Bone marrow (tissue), 2 donors: ENCODE data around the gene KLK1.
"Not testable (repeated sequence)": the region's sequence is repeated elsewhere in the genome, so short reads cannot be mapped to it uniquely, and the experiment has no call there.

Experiments
- DNase-seq, 2 donors: peaks; one replicate each; lab custom pipeline; 2025; lab: John Stamatoyannopoulos, UW

Gene KLK1

DNA sequence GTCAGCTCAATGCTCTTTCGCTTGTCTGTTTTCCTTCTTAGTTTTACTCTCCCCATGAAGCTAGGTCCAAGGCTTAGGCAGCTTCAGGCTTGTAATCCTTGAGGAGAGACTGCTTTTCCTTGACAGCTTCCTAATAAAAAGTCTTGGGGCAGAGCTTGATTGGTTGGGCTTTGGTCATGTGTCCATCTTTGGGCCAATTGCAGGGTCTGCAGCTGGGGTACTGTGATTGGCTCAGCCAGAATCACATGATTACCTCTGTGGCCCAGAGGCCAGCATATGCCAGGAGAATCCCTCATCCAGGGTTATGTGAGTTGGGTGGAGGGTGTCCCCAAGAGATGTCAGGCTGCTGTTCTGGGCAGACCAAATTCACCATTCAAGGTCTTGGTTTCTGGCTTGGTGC is 8.1 kb downstream of the KLK1 start:
- DNase-seq = no peak

DNA sequence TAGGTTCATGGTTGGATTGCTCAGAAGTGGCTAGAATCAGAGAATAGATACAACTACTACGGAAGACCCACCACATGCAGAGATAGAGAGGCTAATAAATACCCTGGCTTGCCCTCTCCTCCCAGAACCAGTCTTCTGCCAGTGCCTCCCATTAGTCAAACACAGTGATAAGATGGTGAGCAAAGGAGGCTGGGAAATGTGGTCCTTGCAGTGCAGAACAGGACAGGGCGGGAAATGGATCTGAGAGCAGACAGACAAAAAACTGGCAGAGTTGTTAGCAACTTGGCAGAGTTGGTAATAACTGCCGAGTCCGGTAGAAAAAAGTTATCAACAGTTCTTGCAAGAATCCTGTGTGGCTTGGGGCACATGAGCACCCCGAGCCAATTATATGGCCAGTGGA is 8.7 kb downstream of the KLK1 start:
- no peak for DNase-seq

DNA sequence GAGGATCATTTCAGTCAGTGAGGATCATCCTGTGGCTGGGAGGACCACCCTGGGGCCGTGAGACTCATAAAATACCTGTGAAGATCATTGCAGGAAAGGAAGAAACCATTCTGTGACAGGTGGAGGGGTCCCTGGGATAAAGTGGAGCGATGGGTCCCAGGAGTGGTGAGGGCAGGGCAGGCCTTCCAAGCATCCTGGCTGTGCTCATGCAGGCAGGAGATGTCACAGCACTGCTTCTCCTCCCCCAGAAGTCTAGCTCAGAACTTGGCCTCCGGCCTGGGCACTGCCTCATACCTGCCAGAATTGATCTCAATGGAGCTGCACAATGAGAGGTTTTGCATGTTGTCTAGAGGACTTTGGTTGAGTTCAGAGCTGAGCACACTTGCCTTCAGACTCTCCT is 11.1 kb downstream of the KLK1 start:
- DNase-seq = no peak

DNA sequence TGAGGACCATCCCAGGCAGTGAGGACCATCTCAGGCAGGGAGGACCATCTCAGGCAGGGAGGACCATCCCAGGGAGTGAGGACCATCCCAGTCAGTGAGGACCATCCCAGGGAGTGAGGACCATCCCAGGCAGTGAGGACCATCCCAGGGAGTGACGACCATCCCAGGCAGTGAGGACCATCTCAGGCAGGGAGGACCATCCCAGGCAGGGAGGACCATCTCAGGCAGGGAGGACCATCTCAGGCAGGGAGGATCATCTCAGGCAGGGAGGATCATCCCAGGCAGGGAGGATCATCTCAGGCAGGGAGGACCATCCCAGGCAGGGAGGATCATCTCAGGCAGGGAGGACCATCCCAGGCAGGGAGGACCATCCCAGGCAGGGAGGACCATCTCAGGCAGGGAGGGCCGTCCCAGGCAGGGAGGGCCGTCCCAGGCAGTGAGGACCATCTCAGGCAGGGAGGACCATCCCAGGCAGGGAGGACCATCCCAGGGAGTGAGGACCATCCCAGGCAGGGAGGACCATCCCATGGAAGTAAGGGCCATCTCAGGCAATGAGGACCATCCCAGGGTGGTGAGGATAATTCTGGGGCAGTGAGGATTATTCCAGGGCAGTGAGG is 11.9 kb downstream of the KLK1 start:
- DNase-seq = not testable (repeated sequence)

DNA sequence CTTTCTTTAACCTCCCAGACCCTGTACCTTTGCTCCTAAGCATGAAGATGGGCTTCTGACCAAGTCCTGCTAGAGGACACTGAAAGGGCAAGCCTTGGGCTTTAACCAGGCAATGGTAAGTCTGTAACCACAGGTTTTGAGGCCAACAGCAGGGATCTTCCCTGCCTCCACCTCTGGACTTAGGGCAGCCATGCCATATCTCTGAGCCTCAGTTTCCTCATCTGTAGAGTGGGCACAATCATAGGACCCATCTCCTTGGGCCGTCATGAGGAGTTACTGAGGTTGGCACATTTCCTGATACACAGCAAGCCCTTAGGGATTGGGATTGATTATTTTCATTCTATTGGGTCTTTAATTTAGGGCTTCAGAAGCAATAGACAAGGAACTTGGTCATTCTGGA is 14.7 kb downstream of the KLK1 start:
- no peak for DNase-seq

DNA sequence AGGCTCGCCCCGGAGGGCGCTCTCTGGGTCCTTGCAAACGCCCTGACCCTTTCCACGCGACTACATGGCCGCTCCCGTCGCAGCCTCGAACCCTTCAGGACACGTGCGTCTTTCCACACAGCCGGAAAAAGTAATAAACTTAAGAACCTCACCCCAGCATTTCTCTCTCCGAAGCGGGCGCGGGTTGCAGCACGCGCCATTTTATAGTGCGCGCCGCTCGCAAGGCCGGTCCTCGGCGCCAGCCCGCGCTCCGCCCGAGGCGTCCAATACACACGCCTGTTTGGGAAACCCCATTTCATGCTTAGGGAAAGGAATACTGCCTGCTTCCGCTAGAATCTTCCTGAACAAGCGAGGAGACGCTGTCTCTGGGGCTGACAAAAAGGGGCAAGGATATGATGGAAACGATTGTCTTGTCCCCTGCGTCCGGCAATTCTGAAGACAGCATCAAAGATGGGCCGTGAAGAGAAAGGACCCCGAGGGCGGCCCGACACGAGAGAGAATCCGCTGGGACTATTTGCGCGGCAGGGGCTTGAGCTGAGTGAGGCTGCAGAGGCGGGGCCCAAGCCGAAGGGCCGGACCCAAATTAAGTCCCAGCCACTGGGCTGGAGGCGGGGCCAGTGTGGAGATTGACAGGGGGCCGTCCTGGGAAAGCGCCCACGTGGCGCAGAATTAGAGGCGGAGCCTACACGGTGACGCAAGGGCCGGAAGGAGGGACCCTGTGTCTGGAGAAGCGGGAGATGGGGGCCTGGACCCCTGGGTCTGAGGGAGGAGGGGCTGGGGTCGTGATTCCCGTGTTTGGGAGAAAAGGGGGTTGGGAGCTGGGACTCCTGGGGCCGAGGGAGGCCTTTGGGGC is 18.9 kb downstream of the KLK1 start:
- DNase-seq = peak; percentile 91 to 97

DNA sequence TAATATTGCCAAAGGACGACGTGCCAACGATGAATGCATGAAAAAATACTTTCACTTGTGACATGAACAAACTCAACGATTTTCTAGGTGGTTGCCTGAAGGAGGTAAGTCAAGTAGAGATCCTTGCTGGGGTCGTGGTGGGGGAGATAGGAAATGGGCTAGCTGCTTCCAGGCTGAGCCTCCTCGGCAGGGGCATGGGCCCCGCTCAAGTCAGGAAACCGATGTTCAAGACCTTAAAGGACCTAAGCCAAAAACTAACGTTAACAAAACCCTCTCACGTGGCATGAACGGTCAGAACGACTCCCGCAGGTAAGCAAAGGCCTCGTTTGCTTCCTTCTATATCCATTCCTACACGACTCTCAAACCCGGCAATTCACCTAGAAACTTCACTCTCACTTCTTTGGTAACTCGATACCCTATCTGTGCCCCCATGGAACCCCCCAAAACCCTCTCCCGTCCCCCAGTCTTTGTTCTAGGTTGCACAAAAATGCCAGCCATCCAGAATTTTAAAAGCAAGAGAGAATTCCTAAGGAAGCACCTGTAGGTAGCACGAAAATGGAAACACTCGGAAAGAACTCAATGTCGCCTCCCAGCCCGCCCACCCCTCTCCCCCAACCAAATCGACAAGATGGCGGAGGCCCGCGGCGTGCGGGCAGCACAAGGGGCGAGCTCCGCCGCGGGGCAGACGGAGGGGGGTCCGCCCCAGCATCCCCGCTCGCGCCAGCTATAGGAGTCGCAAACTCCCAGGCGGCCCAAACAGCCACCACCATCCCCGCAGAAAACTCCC is 19.8 kb downstream of the KLK1 start:
- DNase-seq = no peak

DNA sequence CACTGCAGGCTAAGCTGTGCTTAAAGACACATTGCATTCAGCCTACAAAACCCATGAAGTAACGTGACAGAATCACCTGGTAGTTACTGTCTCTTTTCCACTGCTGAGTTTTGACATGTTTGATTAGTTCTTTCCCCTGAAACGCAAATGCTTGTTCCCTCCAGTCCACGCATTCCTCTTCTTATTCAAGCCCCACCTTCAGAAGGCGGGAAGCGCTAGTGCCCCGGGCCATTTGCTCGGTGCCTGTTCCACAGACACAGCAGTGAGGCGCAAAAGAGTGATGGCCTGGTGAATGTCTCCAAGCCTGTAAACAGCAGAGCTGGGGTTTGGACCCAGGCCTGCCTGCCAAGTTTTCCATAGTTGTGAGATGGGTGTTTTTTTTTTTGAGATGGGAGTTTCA is 22.5 kb downstream of the KLK1 start:
- no peak for DNase-seq

DNA sequence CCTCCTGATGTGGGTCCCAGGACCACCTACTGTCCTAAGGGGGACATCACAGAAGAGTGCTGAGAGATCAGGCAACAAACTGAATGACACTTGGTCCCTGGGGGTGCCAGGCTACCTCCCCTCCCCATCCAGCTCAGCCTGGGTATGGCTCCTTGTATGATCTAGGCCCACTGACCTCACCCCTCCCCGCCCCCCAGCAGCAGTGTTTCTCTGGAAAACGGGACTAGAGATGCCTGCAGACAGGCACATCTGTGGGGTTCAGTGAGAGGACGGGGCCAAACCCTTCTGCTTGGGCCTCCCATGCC is 24.1 kb downstream of the KLK1 start:
- DNase-seq = no peak

DNA sequence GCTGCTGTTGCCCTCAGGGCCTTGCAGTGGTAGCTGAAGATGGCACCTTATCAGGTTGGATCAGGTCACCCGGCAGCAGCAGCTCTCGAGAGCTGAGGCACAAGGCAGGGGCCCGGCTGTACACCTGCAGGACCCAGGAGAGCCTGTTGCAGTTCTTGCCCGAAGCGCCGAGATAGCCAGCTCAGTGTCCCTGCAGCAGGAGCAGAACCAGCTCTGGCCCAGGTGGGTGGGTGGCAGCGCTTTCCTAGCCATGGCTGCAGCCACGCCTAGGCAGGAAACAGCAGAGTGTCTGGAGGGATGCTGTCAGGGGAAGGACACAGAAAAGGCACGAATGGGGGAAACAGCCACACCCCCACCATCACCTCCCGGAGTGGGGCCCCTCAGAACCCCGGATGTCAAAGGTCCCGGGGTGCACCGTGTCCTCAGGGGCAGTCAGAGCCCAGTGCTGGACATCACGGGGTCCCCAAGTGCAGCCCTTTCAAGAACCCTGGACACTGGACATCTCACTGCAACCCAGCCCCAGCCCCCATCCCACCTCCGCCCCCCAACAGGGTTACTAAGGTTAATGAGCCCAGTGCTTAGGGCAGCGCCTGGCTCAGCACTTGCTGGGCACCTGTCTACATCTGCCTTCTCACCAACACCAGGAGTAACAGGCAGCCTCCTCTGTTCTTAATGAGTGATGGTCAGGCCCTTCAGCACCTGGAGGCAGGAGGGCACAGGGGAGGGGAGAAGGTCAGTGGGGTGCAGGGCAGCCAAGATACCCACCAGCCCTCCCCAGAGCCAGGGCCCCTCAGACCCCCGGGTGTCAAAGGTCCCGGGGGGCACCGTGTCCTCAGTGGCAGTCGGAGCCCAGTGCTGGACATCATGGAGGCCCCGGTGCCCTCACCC is 24.7 kb downstream of the KLK1 start:
- no peak for DNase-seq

DNA sequence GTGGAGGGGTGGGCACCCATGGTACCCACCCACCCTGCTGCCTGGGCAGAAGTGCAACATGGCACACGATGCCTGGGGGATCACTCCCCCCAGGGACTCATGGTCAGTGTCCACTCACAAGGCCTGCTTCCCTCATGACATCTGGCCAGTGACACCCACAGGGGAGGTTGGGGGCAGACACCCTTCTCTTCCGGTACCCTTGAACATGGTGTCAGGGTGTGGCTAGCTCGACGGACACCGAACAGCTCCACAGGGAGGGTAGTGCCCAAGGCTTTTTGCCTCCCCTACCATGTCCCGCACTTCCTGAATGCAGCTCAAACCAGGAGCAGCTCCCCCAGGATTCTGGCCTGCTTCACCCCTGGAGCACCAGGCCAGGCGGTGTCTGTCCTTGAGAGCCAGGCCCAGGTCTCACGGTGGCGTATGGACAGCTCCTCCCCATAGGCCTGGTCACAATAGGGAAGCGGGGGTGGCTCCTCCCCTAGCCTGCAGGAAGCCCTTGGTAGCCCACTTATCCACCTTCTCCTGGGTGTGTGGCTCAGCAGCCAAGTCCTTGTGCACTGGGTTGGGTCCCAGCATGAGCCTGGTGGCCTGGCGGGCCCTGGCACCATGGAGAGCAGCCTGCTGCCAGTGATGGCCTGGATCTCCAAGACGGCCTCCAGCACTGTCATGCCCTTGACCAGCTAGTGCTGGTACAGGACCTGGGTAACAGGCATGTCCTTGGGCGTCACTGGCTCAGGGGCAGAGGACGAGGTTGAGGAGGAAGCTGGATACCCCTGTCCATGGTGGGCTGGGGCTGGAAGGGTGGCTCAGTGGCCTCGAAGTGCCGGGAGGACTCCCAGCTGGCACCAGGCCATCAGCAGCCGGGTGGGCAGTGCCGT is 25.6 kb downstream of the KLK1 start:
- no peak for DNase-seq

DNA sequence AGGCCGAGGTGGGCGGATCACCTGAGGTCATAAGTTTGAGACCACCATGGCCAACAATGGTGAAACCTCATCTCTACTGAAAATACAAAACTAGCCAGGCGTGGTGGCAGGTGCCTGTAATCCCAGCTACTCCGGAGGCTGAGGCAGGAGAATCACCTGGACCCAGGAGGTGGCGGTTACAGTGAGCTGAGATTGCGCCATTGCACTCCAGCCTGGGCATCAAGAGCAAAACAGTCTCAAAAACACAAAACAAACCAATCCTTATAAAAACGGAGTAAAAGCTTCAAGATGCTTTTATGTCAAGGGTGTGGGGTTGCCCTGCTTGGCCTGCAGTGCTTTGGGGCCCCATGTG is 26.2 kb downstream of the KLK1 start:
- DNase-seq = no peak

DNA sequence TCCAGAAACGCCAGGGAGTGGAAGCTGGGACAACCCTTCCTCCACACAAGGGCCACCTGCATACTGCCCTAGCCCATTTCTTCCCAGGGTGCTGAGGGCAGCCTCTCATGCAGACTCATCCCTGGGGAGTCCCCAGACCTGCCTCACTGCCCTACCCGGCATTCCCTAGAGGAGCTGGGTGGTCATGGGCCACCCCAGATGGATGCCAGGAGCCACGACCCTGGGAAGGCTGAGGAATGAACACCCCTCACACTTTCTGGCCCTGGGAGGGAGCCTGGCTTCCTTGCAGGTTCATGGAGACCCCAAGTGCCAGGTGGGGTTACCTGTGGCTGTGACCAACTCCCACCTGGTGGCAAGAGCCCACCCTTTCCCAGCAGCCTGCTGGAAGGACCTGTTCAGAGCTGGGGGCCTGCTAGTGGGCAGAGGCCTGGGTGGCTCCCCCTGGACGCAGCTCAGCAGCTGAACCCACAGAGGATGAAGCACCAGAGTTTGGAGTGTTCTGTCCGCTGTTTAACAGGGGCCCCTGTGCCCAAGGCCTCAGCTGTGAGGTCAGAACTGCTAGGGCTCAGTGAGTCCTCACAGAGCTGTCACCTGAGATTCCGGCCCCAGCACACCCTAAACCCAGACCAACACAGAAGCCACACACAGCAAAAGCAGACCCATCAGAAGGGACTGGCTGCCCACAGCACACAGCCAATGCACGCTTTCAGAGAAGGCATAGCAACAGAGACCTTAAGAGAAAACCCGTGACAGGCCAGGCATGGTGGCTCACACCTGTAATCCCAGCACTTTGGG is 26.8 kb downstream of the KLK1 start:
- no peak for DNase-seq

DNA sequence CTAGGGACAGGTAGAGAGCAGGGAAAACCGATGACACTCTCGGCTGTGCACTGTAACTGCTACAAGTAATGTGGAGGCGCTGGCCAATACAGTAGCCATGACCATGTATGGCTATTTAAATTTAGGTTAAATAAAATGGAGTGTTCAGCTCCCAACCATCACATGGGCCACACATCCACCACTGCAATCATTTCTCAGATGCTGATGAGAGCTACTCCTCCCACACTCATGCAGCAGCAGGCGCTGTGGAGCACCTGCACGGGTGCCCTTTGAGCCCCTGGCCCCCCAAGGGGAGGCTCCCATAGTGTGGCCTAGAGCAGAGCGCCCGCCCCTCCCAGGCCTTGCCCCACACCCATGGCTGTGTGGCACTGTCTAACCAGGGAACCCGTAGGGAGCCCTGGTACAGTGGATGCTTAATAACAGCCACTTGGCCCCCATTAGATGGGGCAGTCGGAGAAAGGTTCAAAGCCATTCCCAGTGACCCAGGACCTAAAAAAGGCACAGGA is 27.4 kb downstream of the KLK1 start:
- DNase-seq = no peak

DNA sequence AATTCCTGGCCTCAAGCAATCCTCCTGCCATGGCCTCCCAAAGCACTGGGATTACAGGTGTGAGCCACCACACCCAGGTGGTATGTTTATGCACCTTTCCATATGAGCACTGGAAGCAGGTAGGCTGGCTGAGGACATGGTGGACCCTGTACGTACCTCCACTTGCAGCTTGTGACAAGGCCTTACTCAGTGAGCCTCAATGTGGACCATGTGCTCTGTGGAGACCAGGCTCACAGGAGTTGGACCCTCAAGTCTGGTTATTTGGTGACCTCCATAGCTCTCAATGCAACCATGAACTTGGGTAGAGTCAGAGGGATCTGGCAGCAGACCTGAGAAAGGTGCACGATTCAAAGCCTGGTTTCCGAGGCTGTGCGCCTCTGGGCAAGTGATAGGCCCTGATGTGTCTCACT is 27.9 kb downstream of the KLK1 start:
- DNase-seq = no peak

DNA sequence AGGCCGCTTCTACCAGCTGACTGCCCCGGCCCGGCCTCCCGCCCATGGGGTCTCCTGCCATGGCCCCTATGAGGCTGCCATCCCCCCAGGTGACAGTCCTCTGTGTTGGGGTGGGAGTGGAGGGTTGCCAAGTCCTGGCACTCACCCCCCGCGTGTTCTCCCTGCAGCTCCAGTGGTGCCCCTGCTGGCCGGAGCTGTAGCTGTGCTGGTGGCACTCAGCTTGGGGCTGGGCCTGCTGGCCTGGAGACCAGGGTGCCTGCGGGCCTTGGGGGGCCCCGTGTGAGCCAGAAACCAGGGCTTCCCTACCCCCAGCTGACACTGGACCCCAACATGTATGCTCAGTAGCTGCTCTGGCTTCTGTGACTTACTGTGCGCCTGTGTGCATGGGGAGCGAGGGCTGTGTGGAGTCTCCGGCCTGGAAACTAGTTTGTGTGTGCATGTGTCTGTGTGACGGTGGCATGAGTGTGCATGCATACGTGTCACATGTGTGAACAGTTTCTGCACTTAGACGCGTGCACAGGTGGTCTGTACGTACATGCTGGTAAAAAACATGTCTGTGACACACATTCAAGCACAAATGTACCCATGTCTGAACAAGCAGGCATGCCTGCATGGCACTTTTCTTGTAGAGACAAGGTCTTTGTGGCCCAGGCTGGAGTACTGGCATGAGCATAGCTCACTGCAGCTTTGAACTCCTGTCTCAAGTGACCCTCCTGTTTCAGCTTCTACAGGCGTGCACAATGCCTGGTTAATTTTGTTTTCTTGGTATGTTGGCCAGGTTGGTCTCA is 28.5 kb downstream of the KLK1 start:
- DNase-seq = no peak

DNA sequence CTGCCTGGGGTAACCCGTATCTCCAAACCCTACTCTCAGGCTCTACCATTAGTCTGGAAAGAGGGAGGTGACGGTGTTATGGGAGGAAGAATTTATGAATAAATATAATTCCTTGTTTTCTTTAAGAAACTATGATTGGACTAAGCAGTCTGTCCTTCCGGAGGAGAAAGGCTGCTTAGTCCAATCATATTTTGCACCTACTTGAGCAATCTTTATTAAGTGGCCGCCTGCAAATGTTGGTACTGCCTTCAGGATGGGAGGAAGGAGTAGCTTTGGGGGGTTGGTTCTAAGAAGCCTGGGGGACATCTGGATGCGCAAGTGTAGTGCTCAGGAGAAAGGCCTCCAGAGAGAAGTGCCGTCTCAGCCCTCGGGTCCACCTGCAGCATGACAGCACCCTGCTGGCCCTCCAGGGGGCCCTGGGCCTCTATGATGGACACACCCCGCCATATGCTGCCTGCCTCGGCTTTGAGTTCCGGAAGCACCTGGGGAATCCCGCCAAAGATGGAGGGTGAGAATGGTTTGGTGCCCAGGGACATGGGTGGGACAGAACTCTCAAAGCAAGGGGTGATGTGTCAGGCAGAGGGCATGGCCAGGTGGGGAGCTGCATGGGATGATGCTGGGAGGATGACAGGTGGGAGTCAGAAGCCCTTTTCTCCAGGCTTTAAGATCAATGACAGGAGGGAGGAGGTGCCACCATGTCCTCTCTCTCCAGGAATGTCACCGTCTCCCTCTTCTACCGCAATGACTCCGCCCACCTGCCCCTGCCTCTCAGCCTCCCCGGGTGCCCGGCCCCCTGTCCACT is 29.3 kb downstream of the KLK1 start:
- no peak for DNase-seq

DNA sequence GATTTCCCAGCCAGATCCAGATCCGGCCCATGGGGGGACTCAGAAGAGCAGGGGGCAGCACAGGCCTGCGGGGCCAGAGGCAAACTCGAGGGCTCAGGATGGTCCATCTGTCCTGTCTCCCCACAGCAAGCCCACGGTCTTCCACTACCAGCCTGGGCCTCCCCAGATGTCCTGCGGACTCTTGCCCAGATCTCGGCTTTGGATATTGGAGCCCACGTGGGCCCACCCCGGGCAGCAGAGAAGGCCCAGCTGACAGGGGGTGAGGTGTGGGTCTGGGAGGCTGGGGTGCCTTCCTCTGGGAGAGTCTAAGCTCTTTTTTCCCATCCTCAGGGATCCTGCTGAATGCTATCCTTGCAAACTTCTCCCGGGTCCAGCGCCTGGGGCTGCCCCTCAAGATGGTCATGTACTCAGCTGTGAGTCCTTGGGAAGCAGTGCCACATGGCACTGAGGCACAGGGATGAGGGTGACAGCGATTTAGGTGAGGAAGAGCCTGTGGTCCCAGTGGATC is 30.0 kb downstream of the KLK1 start:
- DNase-seq = no peak
